Tibial nerve (tissue), 4 donors: ENCODE data around the gene TP53AIP1. TPM values are rescaled to one million over a fixed set of nuclear protein-coding genes. Genes with fewer than 3 reads are reported as not detected.

Experiments used
- DNase-seq, 2 donors: peaks; one replicate each; pipeline ENCODE4 v3.0.0-alpha.2; 2019; ENCODE audit warnings: low spot score in 2 of 2
- H3K27ac ChIP-seq, 4 donors: fragments of 200-600 bp; sonication (generic) in 3 of 4; one replicate each; pipeline ENCODE4 v1.5.1; 2017 to 2019; ENCODE audit warnings: mild to moderate bottlenecking in 1 of 4
- H3K27me3 ChIP-seq, 2 donors: fragments of 200-600 bp; sonication (generic) in 1 of 2; one replicate each; pipeline versions ENCODE4 v1.5.1 to v1.6.0; 2017 to 2019
- H3K36me3 ChIP-seq, 3 donors: fragments of 200-600 bp; sonication (generic); one replicate each; pipeline ENCODE4 v1.5.1; 2018 to 2019
- H3K4me1 ChIP-seq, 4 donors: fragments of 200-600 bp; sonication (generic) in 3 of 4; one replicate each; pipeline ENCODE4 v1.5.1; 2017 to 2019
- H3K4me3 ChIP-seq, 4 donors: fragments of 200-600 bp; sonication (generic) in 3 of 4; one replicate each; pipeline ENCODE4 v1.5.1; 2017 to 2019; ENCODE audit warnings: mild to moderate bottlenecking in 1 of 4, moderate library complexity in 1 of 4
- H3K9me3 ChIP-seq, 4 donors: fragments of 200-600 bp; sonication (generic) in 3 of 4; one replicate each; pipeline ENCODE4 v1.5.1; 2017 to 2019
- EP300 ChIP-seq, 2 donors: sonication (generic); formaldehyde crosslinking; IDR thresholded peaks; one replicate each; pipeline ENCODE4 v1.6.1; 2017; ENCODE audit warnings: antibody characterized with exemption in 2 of 2, mild to moderate bottlenecking in 1 of 2
- POLR2A ChIP-seq, 2 donors: fragments of 450-650 bp; IDR thresholded peaks; one replicate each; pipeline ENCODE4 v1.6.1; 2017; ENCODE audit warnings: antibody characterized with exemption in 2 of 2, mild to moderate bottlenecking in 2 of 2, moderate library complexity in 2 of 2
- WGBS, 2 donors: methylation state at CpG; one replicate each; pipeline ENCODE4 v1.1.5; 2018; 5-methylcytosine and 5-hydroxymethylcytosine counted together
- total RNA-seq, 4 donors: library from RNA; depleted of rRNA; stranded (reverse); fragments of >200 nt; gene quantifications; one replicate each; pipeline ENCODE4 v1.1.0, GENCODE V29; 2016
- TF ChIP-seq, protein P1 (sequence below), 5 experiments: fragments of 200-600 bp in 3 of 5; fragments of 450-650 bp in 2 of 5; sonication (generic) in 3 of 5; IDR thresholded peaks; one replicate each; pipeline ENCODE4 v1.5.1; 2016 to 2019; ENCODE audit warnings: antibody characterized with exemption in 5 of 5, mild to moderate bottlenecking in 3 of 5, moderate library complexity in 2 of 5

TP53AIP1 gene, protein sequence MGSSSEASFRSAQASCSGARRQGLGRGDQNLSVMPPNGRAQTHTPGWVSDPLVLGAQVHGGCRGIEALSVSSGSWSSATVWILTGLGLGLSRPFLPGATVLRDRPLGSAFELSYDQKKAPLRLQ
- total RNA-seq = not detected

DNA sequence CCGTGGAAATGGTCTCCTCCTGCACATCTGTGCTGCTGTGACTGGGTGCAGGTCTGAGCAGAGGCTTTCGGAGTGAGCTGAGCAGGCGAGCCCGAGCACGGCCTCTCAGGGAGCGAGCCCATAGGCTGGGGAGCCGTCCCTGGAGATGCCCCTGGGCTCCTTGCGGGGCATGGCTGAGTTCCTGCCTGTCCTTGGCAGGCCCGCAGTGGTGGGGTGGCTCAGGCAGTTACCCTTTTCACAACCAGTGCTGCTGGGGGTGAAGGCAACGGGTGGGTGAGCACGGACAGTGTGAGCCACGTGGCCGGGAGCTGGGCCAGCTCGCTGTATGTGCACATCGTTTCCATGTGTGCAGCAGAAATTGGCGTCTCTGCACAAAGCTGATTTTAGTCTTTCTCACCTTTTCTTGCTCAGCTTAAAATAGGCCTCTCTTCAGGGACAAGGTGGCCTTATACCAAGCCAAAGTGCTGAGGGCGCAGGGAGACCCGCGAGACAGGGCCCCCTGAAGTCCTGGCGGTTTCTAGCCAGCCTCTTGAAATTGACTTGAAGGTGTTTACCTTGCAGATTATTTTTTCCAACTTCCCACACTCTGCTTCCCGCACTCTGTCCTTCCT, at the start of gene TP53AIP1:
TP53AIP1 (minus strand) TSS at position 55 of the 611 bp plus-strand sequence. CDS start 5,053 bp downstream, outside the sequence.
- H3K27ac ChIP-seq = no peak within 1 kb of the TSS
- H3K4me3 ChIP-seq = no peak within 1 kb of the TSS
- H3K36me3 ChIP-seq = no peaks in the 10 kb centered on the region
- WGBS, 2 donors = 77 to 90% methylated on average over 15 to 21 of the region's 21 CpGs
- no peaks in the 10 kb centered on the region for H3K9me3 ChIP-seq
- no peak for DNase-seq
- H3K27me3 ChIP-seq = no peaks in the 10 kb centered on the region
- H3K4me1 ChIP-seq = no peaks in the 10 kb centered on the region
- TF ChIP-seq POLR2A (IDR thresholded peaks at IDR 0.05) (no peak), EP300 (IDR thresholded peaks at IDR 0.05) (no peak)
- TF ChIP-seq, protein P1, sequence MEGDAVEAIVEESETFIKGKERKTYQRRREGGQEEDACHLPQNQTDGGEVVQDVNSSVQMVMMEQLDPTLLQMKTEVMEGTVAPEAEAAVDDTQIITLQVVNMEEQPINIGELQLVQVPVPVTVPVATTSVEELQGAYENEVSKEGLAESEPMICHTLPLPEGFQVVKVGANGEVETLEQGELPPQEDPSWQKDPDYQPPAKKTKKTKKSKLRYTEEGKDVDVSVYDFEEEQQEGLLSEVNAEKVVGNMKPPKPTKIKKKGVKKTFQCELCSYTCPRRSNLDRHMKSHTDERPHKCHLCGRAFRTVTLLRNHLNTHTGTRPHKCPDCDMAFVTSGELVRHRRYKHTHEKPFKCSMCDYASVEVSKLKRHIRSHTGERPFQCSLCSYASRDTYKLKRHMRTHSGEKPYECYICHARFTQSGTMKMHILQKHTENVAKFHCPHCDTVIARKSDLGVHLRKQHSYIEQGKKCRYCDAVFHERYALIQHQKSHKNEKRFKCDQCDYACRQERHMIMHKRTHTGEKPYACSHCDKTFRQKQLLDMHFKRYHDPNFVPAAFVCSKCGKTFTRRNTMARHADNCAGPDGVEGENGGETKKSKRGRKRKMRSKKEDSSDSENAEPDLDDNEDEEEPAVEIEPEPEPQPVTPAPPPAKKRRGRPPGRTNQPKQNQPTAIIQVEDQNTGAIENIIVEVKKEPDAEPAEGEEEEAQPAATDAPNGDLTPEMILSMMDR (IDR thresholded peaks at IDR 0.05) = no peak

DNA sequence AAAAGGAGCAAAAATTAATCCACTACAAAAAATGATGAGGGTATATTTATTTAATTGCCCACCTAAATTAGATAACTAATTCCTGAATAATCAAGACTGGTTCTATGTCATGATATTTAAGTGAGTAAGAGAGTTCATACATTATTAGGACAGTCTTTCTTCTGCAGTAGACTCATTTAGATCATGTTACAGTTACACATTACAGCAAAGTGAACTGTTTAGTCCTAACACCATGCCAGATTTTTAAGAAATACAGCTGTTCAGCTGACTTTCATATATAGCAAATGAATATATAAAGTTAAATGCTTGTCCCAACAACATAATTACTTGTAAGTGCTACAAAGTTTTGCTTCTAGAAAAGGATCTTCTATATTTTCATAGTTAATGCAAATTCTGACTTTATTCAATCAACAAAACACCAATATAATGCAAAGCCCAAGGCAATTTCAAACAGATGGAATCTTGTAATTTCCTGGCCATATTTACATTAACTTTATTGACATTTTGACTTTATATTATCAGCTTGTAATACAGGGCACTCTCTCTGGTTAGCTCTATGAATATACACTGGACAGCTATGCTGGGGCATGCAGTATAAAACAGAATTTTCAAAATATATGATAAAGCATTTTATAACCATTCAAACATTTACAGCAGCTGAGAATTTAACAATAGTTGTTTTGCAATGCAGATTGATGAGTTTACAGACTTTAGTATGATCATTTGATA, 45.7 kb upstream of the TP53AIP1 start:
- TF ChIP-seq POLR2A (IDR thresholded peaks at IDR 0.05) (no peak), EP300 (IDR thresholded peaks at IDR 0.05) (no peak)
- TF ChIP-seq, protein P1 (IDR thresholded peaks at IDR 0.05) = no peak
- no peak overlapping the region for H3K27ac ChIP-seq
- DNase-seq = no peak
- no peaks in the 10 kb centered on the region for H3K27me3 ChIP-seq
- peaks cover 0 to 22% (median 0%) of the 10 kb centered on the region in 3 donors for H3K36me3 ChIP-seq
- no peak overlapping the region for H3K4me3 ChIP-seq
- no peaks in the 10 kb centered on the region for H3K9me3 ChIP-seq
- no peaks in the 10 kb centered on the region for H3K4me1 ChIP-seq

DNA sequence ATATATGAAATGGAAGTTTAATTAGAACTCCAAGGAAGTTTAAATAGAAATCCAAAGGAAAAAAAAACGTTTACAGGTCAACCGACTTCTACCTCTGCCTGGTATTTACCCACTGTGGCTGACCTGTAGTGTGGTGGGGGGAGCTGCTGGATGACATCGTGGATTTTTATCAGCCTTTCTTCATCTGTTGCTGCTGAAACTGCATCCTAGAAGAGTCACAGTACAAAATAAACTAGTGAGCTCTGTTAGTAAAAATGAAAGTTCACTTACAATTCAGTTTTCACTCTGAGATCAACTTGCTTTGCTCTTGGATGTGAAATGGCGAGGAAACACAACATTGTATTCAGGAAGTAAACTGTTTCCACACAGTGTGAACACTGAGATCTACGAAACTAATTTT, 43.2 kb upstream of the TP53AIP1 start:
- H3K27ac ChIP-seq = no peak overlapping the region
- no peaks in the 10 kb centered on the region for H3K9me3 ChIP-seq
- WGBS, 2 donors = 81 to 84% methylated on average over 5 of the region's 5 CpGs
- DNase-seq = no peak
- no peaks in the 10 kb centered on the region for H3K4me1 ChIP-seq
- TF ChIP-seq POLR2A (IDR thresholded peaks at IDR 0.05) (no peak), EP300 (IDR thresholded peaks at IDR 0.05) (no peak)
- TF ChIP-seq, protein P1 (IDR thresholded peaks at IDR 0.05) = no peak
- peaks cover 0 to 39% (median 0%) of the 10 kb centered on the region in 3 donors for H3K36me3 ChIP-seq
- no peaks in the 10 kb centered on the region for H3K27me3 ChIP-seq
- no peak overlapping the region for H3K4me3 ChIP-seq

DNA sequence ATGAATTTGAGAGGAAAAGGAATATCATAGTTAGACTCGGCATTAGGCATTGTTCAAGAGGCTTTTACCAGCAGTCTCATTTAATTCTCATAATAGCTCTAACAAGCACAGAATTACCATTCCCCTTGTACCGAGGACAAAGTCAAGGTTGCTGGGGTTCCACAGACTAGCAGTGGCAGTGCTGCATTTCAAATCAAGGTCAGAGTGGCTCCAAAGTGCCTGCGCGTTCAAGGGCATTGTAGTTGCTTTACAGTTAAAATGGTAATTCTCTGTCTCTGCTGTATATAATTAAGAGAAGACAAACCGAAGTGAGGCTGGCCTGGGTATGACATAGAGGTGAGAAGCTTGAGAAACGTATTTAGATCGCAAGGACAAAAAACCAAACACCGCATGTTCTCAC, 40.4 kb upstream of the TP53AIP1 start:
- H3K4me1 ChIP-seq = no peaks in the 10 kb centered on the region
- no peaks in the 10 kb centered on the region for H3K9me3 ChIP-seq
- no peak overlapping the region for H3K27ac ChIP-seq
- H3K36me3 ChIP-seq = peaks cover 0 to 45% (median 0%) of the 10 kb centered on the region in 3 donors
- TF ChIP-seq EP300 (IDR thresholded peaks at IDR 0.05) = no peak
- TF ChIP-seq POLR2A (IDR thresholded peaks at IDR 0.05) = no peak
- TF ChIP-seq, protein P1 (IDR thresholded peaks at IDR 0.05) = no peak
- DNase-seq = no peak
- H3K4me3 ChIP-seq = no peak overlapping the region
- 88 to 96% methylated on average over 8 of the region's 8 CpGs for WGBS, 2 donors
- no peaks in the 10 kb centered on the region for H3K27me3 ChIP-seq

DNA sequence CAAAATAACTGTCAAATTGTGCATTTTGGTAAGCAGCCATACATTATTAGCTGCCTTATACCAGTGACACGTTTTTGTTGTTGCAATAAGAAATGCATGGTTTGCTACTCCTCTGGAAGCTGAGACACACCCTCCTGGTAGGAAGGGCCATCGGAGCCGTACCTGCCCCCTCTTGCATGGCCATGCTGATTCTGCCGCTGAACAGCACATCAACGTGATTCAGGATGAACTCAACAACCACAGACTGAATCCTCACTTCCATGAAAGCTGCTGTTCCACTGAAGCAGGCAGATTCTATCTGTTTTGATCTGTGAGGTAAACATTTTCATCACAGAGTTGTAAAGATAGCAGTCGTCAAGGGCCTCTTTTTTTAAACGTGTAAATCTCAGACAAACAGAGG, 38.6 kb upstream of the TP53AIP1 start:
- Histone ChIP-seq H3K27me3 (no peaks in the 10 kb centered on the region), H3K4me3 (no peak overlapping the region), H3K36me3 (peaks cover 0 to 59% (median 0%) of the 10 kb centered on the region in 3 donors), H3K9me3 (no peaks in the 10 kb centered on the region), H3K27ac (no peak overlapping the region), H3K4me1 (no peaks in the 10 kb centered on the region)
- WGBS, 2 donors = 74 to 76% methylated on average over 7 of the region's 7 CpGs
- TF ChIP-seq POLR2A (IDR thresholded peaks at IDR 0.05) (no peak), EP300 (IDR thresholded peaks at IDR 0.05) (no peak)
- TF ChIP-seq, protein P1 (IDR thresholded peaks at IDR 0.05) = no peak
- DNase-seq = no peak
